CD4-positive, alpha-beta T cell treated with Interleukin-2 at 100 ng/mL for 4 hours (primary cell): ENCODE data around the gene APOC4.
"Not testable (repeated sequence)": the region's sequence is repeated elsewhere in the genome, so short reads cannot be mapped to it uniquely, and the experiment has no call there.

Experiments used
- DNase-seq: peaks from one replicate; pipeline ENCODE4 v3.0.0-alpha.2; 2020; ENCODE audit warnings: low spot score

APOC4 gene

DNA sequence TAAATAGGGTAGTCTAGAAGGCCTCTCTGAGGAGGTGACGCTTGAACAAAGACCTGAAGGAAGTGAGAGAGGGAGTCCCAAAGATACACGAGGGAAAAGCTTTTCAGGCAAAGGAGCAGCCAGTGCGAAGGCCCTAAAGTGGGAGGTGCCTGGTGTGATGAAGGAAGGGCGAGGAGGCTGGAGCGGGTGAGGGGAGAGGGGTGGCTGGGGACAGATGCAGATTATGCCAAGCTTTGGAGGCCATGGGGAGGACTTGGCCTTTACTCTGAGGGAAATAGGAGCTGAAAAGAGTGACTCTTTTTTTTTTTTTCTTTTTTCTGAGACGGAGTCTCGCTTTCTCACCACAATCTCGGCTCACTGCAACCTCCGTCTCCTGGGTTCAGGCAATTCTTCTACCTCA lies 16.1 kb downstream of the APOC4 start:
- DNase-seq: no peak

DNA sequence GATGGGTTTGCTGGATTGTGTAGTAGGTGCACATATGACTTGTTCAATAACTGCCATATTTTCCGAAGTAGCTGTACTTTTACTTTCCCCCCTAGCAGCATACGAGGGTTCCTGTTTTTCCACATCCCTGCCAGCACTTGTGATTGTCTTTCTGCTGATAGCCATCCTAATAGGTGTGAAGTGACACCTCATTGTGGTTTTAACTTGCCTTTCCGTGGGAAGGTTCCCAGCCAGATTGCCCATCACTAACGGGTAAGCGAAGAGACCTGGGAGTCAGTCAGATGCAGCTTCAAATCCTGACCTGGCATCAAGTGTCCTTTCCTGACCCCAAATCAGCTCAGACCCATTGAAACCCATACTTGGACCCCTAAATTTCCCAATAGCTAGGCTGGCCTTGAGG lies 17.7 kb downstream of the APOC4 start:
- no peak for DNase-seq

DNA sequence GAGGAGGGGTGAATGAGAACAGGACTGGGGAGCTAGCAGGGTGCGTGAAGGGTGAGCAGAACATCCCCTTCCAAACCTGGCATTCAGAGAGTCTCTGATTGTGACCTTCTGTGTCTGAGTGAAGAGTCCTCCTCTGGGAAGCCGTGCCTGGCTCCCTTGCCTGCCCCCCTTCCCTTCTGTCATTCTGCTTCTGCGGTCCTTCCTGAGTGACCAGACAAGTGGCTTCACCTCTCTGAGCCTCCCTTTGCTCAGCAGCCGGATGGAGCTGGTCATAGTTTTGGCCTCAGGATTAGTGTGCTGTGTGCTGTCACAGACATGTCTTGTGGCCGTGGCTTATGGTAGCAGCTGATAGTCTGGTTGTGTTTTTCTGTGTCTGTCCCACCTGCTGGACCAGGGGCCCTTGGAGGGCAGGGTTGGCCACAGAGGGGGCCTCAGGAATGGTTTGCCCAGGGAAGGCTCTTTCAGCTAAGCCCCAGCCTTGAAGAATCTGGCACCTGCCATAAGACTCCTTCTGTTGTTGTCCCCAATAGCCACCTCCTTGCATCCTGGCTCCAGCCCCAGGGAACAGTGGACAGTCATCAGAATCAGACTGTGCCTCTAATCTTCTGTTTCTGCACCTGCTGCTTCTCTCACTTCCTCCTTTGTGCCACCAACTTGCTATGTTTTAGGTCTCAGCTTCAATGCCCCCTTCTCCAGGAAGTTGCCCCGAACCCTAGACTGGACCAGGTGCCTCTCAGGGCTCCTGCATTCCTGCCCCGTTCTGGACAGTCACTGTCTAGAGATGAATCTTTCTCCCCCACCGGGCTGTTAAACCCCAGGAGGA lies 19.1 kb downstream of the APOC4 start:
- DNase-seq: no peak

DNA sequence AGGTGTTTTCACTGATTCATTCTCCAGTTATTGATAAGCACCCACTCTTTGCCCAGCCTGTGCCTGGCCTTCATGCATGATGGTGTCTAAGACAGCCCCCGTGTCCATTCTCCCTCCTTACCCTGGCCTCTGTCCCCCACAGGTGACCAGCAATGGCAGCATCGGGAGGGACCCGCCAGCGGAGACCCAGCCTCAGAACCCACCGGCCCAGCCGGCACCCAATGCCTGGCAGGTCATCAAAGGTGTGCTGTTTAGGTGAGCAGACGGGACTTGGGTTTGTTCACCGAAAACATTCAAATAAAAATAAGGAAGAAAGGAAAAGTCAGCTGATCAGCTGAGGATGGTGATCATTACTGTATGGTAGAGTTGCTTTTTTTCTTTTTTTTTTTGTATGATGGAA lies 19.8 kb downstream of the APOC4 start:
- DNase-seq: no peak

DNA sequence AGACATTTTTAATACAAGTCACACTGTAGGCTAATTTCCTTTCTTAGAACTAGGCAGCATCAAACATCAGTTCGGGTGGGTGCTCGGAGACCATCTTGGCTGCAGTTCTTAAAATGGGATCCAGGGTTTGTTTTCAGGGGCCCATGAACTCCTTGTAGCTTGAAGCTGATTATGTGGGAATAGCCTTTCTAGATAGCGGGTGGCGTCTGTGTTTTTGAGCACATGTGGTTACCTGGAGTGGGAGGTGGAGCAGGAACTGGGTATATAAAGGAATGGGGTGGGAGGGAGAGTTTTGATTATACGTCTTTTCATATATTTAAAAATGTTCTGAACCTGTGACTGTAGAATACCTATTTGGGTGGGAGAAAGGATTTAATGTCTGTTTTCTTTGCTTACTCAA lies 26.1 kb downstream of the APOC4 start:
- DNase-seq: no peak

DNA sequence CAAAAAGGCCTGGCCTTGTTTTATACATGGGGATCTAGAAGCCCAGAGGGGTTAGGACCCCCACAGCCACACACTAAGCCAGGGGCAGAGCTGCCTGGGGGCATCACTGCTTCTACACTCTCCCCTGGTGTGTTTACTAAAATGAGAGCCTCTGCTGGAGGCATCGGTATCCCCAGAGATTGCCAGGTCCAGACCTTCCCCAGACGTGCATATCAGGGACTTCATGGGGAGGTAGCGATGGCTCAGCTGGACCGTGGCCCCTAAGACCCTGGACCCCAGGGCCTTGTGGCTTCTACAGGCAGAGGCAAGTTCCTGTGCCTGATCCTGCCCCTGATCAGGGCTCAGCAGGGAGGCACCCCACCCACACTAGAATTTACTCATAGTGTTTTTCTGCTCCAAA lies 26.6 kb downstream of the APOC4 start:
- DNase-seq: no peak

DNA sequence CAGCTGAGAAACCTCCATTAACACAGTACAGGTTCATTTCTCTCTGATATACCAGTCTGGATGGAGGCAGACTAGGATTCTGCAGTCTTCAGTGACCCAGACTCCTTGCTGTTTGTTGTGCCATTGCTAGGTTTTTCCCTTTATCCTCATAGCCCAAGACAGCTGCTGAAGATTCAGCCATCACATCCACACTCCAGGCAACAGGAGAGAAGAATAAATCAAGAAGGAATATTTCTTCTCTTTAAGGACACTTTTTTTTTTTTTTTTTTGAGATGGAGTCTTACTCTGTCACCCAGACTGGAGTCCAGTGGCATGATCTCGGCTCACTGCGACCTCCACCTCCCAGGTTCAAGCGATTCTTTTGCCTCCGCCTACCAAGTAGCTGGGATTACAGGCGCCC lies 27.4 kb downstream of the APOC4 start:
- no peak for DNase-seq

DNA sequence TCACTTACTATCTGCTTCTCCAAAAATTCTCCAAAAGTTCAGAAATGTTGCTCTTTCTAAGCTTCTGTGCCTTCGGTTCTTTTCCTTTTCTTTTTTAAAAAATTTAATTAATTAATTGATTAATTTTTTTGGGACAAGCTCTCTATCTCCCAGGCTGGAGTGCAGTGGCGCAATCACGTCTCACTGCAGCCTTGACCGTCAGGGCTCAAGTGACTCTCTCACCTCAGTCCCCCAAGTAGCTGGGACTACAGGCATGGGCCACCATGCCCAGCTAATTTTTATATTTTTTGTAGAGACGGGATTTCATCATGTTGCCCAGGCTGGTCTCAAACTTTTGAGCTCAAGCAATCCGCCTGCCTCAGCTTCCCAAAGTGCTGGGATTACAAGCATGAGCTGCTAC lies 29.4 kb downstream of the APOC4 start:
- not testable (repeated sequence) for DNase-seq

DNA sequence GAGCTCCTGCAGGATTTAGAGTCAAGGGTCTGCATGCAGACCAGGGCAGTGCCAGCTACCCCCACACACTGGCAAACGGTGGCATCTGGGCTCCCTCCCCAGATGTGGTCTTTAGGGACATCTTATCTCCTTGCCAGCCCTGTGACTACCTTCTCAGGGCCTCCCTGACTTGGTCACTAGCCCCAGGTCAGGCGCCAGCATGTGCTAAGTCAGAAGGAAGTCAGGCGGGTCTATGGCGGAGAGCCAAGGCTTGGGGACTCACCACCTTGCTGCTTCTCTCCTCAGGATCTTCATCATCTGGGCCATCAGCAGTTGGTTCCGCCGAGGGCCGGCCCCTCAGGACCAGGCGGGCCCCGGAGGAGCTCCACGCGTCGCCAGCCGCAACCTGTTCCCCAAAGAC lies 30.8 kb downstream of the APOC4 start:
- DNase-seq: no peak

DNA sequence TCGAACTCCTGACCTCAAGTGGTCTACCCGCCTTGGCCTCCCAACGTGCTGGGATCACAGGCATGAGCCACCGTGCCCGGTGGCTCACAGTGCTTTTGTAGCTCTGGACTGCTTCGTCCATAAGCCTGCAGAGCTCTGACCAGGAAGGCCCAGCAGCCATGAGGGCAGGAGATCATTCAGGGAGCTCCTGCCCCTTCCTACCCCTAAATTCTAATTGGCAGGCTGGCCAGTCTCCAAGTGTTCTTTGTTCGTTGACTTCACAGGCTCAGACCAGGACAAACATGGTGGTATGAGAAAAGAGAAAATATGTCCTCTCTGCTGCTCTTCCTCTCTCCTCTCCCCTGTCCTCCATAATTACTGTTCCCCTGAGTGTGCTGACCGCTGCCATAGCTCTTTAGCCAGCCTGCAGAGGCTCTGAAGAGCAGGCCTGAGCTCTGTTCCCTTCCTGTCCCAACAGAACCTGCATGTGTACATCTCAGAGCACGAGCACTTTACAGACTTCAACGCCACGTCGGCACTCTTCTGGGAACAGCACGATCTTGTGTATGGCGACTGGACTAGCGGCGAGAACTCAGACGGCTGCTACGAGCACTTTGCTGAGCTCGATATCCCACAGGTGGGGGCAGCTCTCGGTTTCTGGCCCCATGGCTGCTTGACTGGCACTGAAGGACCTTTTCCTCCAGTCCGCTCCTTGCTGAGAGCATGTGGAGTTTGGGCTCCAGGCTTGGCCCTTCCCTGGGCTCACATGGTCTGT lies 32.1 kb downstream of the APOC4 start:
- no peak for DNase-seq

DNA sequence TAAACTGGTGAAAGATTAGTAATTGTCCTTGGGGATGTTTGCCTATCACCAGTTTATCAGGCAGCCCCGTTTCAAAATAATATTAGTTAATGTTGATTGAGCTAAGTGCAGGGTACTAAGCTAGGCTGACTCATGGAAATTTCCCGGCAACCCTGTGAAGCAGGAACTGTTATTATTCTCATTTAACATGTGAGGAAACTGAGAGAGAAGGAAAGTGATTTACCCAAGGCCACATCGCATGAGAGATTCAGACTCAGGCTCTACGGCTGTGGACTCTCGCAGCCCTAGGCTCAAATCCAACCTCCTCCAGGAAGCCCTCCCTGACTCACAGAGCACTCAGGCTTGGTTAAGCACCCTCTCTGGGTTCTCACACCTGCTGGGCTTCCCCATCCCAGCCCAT lies 32.8 kb downstream of the APOC4 start:
- DNase-seq: no peak

DNA sequence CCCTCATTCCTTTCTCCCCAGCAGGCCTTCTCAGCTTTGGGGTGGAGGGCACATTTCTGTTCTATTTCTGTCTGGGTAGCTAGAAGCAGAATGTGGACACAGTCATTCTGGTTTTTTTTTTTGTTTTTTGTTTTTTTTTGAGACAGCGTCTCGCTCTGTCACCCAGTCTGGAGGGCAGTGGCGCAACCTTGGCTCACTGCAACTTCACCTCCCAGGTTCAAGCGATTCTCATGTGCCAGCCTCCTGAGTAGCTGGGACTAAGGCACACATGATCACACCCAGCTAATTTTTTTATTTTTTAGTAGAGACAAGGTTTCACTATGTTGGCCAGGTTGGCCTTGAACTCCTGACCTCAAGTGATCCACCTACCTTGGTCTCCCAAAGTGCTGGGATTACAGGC lies 33.4 kb downstream of the APOC4 start:
- DNase-seq: no peak

DNA sequence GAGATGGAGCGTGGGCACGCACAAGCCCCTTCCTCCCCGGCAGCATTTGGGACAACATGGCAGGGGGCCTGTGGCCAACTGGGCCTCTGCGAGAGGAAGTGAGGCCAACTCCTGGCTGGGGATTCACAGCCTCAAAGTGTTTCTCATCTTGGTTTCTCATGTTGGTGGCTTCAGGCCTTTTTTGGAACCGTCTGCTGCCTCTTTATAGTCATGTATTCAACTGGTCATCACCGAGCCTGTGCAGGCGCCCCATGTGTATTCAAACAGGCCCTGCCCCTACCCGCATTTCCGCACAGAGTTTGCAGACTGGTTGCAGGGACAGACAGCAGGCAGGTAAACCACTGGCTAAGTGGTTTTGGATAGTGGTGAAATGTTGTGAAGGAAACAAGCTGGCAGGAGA lies 42.0 kb downstream of the APOC4 start:
- no peak for DNase-seq

DNA sequence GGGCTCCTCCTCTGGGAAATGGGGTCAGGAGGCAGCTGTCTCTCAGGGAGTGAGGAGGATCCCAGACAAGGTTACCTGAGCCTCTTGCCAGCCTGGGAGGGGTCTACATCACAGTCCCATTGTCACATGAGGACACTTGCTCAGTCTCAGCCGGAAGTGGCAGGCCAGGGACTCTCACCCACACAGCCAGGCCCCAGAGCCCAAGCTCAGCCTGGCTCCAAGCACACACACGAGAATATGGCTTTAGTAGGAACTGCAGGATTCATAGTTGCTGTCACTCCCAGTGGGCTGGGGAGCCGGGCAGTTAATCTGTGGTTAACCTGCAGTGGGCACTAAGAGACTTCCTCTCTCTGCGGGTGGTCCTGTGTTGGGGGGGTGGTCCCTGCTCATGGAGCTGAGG lies 43.4 kb downstream of the APOC4 start:
- DNase-seq: no peak

DNA sequence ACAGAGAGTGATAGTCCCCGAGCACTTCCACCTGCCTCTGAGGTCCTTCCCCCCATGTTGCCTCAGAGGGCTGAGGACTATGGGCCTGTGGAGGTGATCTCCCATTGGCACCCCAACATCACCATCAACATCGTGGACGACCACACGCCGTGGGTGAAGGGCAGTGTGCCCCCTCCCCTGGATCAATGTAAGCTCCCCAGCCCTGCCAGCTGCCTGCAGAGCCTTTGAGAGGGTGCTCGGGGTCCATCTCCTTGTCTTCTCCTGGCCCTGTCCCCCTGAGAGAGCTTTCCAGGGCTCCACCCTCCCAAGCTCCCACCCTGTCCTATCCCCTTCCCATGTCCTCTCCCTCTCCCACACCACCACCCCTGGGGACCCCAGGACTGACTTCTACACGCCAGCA lies 44.4 kb downstream of the APOC4 start:
- no peak for DNase-seq

DNA sequence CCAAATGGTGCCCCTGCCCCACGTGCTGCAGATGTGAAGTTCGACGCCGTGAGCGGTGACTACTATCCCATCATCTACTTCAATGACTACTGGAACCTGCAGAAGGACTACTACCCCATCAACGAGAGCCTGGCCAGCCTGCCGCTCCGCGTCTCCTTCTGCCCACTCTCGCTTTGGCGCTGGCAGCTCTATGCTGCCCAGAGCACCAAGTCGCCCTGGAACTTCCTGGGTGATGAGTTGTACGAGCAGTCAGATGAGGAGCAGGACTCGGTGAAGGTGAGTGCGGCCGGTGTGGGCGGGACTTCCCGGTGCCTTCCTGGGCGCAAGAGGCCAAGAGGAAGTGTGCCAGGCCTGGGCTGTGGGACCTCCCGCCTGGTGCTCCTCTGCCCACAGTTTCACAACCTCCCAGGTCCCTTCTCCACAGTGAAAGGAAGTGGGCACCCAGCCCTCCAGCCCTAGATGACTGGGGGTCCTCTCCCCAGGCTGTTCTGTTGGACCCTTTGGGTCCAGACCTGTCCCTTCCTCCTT lies 45.2 kb downstream of the APOC4 start:
- DNase-seq: no peak

DNA sequence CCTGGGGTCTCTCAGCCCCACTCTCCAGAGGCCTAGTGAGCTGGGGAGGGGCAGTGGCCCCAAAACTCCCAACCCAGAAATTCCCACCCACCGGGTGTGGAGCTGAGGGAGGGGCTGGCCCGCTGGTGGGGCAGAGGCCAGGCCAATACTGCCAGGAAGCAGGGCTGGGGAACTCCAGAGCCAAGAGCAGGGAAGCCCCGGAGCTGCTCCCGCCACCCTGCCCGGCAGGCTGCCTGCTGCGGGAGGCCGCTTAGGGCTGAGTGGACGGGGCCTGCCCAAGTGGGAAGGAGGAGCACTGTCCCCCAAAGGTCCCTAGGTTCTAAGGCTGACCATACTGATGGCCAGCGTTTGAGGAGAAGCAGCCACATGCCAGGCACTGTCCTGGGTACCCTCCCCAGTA lies 46.2 kb downstream of the APOC4 start:
- DNase-seq: no peak

DNA sequence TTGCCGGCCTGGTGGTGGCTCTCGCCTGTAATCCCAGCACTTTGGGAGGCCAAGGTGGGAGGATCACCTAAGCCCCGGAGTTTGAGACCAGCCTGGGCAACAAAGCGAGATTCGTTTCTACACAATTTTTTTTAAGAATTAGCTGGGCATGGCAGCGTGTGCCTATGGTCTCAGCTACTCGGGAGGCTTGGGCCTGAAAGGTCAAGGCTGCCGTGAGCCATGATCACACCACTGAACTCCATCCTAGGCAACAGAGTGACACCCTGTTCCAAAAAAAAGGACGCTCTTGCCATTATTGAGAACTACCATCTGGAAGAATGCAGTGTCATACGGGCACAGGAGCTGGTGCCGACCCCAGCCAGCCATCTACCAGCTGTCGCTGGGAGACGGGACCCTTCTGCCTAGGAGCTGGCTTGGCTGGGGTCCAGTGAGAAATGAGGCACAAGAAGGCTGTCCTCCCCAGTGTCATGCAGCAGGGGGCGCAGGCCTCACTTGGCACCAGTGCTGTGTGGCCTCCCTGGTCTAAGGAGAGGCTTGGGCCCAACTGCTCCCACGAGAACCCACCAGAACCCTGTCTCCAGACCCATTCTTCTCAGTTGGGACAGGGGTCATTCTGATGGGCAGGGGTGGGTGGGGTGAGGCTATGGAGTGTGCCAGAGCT lies 47.0 kb downstream of the APOC4 start:
- DNase-seq: peak; percentile 69

DNA sequence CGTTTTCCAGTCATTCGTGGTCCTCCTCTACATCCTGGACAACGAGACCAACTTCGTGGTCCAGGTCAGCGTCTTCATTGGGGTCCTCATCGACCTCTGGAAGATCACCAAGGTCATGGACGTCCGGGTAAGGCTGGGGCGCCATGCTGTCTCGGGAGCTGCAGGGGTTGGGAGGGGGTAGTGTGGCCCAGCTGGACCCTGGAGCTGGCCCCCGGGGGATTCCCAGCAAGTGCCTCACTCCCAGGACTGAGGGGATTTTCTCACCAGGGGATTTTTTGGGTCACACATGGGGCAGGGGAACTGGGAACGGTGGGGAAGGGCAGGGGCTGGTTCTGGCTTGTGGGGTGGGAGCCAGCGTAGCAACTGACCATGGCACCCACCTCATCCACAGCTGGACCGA lies 48.4 kb downstream of the APOC4 start:
- DNase-seq: no peak

DNA sequence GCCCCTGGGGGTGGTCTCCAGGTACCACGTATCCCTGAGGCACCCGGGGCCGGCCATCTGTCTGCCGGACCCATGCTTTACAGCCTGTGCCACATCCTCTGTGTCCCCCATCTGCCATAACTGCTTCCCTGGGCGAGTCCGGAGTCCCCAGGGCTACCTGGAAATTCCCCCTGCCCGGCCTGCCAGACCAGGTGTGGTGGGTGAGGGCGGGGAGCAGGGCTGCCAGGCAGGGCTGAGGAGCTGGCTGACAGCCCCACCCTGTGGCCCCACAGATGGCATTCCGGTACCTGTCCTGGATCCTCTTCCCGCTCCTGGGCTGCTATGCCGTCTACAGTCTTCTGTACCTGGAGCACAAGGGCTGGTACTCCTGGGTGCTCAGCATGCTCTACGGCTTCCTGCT lies 48.9 kb downstream of the APOC4 start:
- no peak for DNase-seq

DNA sequence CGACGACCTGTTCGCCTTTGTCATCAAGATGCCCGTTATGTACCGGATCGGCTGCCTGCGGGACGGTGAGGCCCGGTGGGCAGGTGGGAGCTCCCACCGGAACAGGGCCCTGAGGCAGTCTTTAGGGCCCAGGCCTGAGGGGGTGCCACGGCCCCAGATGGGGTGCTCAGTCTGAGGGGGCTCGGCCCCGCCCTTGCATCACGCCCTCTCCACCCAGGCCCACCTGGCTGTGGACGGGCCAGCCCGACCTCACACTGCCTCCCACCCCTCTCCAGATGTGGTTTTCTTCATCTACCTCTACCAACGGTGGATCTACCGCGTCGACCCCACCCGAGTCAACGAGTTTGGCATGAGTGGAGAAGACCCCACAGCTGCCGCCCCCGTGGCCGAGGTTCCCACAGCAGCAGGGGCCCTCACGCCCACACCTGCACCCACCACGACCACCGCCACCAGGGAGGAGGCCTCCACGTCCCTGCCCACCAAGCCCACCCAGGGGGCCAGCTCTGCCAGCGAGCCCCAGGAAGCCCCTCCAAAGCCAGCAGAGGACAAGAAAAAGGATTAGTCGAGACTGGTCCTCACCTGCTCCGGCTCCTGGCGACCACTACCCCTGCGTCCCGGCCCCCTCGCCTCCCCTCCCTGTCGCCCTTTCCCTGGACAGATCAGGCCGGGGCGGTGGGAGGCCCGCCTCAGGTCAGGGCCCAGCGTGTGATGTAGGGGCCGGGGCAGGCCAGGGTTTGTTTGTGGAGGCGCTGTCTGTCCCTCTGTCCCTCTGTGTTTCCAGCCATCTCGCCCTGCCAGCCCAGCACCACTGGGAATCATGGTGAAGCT lies 50.5 kb downstream of the APOC4 start:
- DNase-seq: no peak

DNA sequence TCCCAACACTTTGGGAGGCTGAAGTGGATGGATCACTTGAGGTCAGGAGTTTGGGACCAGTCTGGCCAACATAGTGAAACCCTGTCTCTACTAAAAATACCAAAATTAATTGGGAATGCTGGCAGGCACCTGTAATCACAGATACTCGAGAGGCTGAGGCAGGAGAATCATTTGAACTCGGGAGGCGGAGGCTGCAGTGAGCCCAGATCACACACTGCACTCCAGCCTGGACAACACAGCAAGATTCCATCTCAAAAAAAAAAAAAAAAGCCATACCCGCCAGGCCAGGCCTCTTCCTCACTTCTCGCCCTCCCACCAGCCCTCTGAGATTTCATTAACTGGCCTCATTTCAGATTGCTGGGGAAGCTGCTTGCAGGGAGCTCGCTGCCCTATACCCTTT lies 51.5 kb downstream of the APOC4 start:
- no peak for DNase-seq
